Liver (tissue), 3 donors: ENCODE results near the gene KCNIP4.

Source experiments
- EGR1 ChIP-seq, 2 donors: IDR thresholded peaks; 2 replicates each; pipeline ENCODE4 v1.6.1; 2016 to 2018; ENCODE audit warnings: antibody characterized with exemption in 2 of 2, low read depth in 2 of 2
- JUND ChIP-seq, 2 donors: IDR thresholded peaks; 2 replicates each; pipeline ENCODE4 v1.6.1; 2016; ENCODE audit warnings: antibody characterized with exemption in 2 of 2
- RAD21 ChIP-seq, 2 donors: IDR thresholded peaks; 2 replicates each; pipeline ENCODE4 v1.6.1; 2016; ENCODE audit warnings: antibody characterized with exemption in 2 of 2, mild to moderate bottlenecking in 2 of 2
- SP1 ChIP-seq: IDR thresholded peaks from 2 replicates; pipeline ENCODE4 v1.6.1; 2018; ENCODE audit warnings: antibody characterized with exemption, mild to moderate bottlenecking
- YY1 ChIP-seq: IDR thresholded peaks from 2 replicates; pipeline ENCODE4 v1.6.1; 2016; ENCODE audit warnings: antibody characterized with exemption, mild to moderate bottlenecking
- TF ChIP-seq, protein P1 (sequence below): fragments of 150-350 bp; IDR thresholded peaks from 2 replicates; pipeline ENCODE4 v1.5.1; 2017; ENCODE audit warnings: improper control_type of control experiment, low read depth, low read length; ENCODE audit not compliant: missing input control
- TF ChIP-seq, protein P2 (sequence below): IDR thresholded peaks from 2 replicates; pipeline ENCODE4 v1.6.1; 2016; ENCODE audit warnings: antibody characterized with exemption
- TF ChIP-seq, protein P3 (sequence below): IDR thresholded peaks from 2 replicates; pipeline ENCODE4 v1.6.1; 2016; ENCODE audit warnings: antibody characterized with exemption
- TF ChIP-seq, protein P4 (sequence below): IDR thresholded peaks from 2 replicates; pipeline ENCODE4 v1.6.1; 2016; ENCODE audit warnings: antibody characterized with exemption, mild to moderate bottlenecking
- TF ChIP-seq, protein P5 (sequence below): IDR thresholded peaks from 2 replicates; pipeline ENCODE4 v1.6.1; 2016; ENCODE audit warnings: antibody characterized with exemption
- donor health status: healthy.
- donor health status: healthy.

DNA sequence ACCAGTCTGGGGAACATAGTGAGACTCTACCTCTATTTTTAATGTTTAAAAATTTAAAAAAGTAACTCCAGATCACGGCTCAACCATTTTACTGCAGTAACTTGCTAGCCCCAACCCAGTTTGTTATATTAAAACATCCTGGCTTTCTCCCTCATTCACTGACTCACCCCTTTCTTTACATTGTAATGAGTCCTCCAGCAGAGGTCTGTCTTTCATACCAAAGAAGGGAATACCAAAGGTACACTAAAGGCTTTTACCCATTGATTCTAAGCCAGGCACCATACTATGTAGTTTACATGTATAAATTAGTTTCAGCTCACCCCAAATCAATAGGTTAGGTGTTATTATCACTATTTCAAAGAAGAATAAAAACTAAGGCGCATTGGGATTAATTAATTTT, 961.4 kb downstream of the KCNIP4 start:
- TF ChIP-seq, protein P1, sequence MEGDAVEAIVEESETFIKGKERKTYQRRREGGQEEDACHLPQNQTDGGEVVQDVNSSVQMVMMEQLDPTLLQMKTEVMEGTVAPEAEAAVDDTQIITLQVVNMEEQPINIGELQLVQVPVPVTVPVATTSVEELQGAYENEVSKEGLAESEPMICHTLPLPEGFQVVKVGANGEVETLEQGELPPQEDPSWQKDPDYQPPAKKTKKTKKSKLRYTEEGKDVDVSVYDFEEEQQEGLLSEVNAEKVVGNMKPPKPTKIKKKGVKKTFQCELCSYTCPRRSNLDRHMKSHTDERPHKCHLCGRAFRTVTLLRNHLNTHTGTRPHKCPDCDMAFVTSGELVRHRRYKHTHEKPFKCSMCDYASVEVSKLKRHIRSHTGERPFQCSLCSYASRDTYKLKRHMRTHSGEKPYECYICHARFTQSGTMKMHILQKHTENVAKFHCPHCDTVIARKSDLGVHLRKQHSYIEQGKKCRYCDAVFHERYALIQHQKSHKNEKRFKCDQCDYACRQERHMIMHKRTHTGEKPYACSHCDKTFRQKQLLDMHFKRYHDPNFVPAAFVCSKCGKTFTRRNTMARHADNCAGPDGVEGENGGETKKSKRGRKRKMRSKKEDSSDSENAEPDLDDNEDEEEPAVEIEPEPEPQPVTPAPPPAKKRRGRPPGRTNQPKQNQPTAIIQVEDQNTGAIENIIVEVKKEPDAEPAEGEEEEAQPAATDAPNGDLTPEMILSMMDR: no peak
- no peak for TF ChIP-seq EGR1 (IDR thresholded peaks at IDR 0.05; ENCODE audit: low read depth in 2 of 2)
- TF ChIP-seq, protein P2, sequence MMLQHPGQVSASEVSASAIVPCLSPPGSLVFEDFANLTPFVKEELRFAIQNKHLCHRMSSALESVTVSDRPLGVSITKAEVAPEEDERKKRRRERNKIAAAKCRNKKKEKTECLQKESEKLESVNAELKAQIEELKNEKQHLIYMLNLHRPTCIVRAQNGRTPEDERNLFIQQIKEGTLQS: no peak
- TF ChIP-seq, protein P3, sequence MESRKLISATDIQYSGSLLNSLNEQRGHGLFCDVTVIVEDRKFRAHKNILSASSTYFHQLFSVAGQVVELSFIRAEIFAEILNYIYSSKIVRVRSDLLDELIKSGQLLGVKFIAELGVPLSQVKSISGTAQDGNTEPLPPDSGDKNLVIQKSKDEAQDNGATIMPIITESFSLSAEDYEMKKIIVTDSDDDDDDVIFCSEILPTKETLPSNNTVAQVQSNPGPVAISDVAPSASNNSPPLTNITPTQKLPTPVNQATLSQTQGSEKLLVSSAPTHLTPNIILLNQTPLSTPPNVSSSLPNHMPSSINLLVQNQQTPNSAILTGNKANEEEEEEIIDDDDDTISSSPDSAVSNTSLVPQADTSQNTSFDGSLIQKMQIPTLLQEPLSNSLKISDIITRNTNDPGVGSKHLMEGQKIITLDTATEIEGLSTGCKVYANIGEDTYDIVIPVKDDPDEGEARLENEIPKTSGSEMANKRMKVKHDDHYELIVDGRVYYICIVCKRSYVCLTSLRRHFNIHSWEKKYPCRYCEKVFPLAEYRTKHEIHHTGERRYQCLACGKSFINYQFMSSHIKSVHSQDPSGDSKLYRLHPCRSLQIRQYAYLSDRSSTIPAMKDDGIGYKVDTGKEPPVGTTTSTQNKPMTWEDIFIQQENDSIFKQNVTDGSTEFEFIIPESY: no peak
- no peak for TF ChIP-seq JUND (IDR thresholded peaks at IDR 0.05)
- no peak for TF ChIP-seq YY1
- TF ChIP-seq, protein P4, sequence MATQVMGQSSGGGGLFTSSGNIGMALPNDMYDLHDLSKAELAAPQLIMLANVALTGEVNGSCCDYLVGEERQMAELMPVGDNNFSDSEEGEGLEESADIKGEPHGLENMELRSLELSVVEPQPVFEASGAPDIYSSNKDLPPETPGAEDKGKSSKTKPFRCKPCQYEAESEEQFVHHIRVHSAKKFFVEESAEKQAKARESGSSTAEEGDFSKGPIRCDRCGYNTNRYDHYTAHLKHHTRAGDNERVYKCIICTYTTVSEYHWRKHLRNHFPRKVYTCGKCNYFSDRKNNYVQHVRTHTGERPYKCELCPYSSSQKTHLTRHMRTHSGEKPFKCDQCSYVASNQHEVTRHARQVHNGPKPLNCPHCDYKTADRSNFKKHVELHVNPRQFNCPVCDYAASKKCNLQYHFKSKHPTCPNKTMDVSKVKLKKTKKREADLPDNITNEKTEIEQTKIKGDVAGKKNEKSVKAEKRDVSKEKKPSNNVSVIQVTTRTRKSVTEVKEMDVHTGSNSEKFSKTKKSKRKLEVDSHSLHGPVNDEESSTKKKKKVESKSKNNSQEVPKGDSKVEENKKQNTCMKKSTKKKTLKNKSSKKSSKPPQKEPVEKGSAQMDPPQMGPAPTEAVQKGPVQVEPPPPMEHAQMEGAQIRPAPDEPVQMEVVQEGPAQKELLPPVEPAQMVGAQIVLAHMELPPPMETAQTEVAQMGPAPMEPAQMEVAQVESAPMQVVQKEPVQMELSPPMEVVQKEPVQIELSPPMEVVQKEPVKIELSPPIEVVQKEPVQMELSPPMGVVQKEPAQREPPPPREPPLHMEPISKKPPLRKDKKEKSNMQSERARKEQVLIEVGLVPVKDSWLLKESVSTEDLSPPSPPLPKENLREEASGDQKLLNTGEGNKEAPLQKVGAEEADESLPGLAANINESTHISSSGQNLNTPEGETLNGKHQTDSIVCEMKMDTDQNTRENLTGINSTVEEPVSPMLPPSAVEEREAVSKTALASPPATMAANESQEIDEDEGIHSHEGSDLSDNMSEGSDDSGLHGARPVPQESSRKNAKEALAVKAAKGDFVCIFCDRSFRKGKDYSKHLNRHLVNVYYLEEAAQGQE: no peak
- TF ChIP-seq, protein P5, sequence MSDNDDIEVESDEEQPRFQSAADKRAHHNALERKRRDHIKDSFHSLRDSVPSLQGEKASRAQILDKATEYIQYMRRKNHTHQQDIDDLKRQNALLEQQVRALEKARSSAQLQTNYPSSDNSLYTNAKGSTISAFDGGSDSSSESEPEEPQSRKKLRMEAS: no peak
- TF ChIP-seq RAD21 (IDR thresholded peaks at IDR 0.05): no peak
- no peak for TF ChIP-seq SP1
